T follicular helper cell (primary cell): ENCODE results near the gene HADH.
A peak's percentile ranks its signal among the peaks of the same experiment; 100 is the strongest.

Experiments
- DNase-seq: peaks from one replicate; pipeline ENCODE4 v3.0.0-alpha.2; 2020; ENCODE audit warnings: low read depth

Gene HADH

GRCh38 chr4:108058685-108059440 is 69.2 kb downstream of the HADH start:
- no peak for DNase-seq

- no peak for DNase-seq
Measured at GRCh38 chr4:108060164-108060563, 70.5 kb downstream of the HADH start.

- no peak for DNase-seq
Measured at GRCh38 chr4:108060686-108061321, 71.1 kb downstream of the HADH start.

- DNase-seq: no peak
Measured at GRCh38 chr4:108068442-108068841, 78.8 kb downstream of the HADH start.

- no peak for DNase-seq
Measured at GRCh38 chr4:108070775-108071174, 81.1 kb downstream of the HADH start.

- DNase-seq: peak; percentile 57
Measured at GRCh38 chr4:108072300-108072699, 82.6 kb downstream of the HADH start.

GRCh38 chr4:108078024-108078733 is 88.5 kb downstream of the HADH start:
- no peak for DNase-seq

- DNase-seq: peak; percentile 23
Measured at GRCh38 chr4:108080747-108081146, 91.1 kb downstream of the HADH start.

GRCh38 chr4:108081256-108081655 is 91.6 kb downstream of the HADH start:
- no peak for DNase-seq
